Epithelial cell of esophagus (primary cell): Measurements from ENCODE around the gene C16orf89.
"Not testable (repeated sequence)": the region's sequence is repeated elsewhere in the genome, so short reads cannot be mapped to it uniquely, and the experiment has no call there.

Experiments
- DNase-seq: peaks from one replicate; pipeline ENCODE4 v3.0.0; 2010; ENCODE audit warnings: low read depth
- H3K4me3 ChIP-seq: 2 replicates; pipeline ENCODE4 v1.5.1; 2011; ENCODE audit warnings: mild to moderate bottlenecking, low read length, control low read depth
- CTCF ChIP-seq: IDR thresholded peaks from 2 replicates; pipeline ENCODE4 v1.5.1; 2011; ENCODE audit warnings: low read depth, mild to moderate bottlenecking, low read length, control low read depth, inconsistent platforms; ENCODE audit not compliant: insufficient read depth; ENCODE audit errors: missing control alignments

The C16orf89 gene

GRCh38 chr16:5089911-5090555 lies 24.3 kb upstream of the C16orf89 start:
- not testable (repeated sequence) for H3K4me3 ChIP-seq, DNase-seq

GRCh38 chr16:5088936-5089335 lies 23.2 kb upstream of the C16orf89 start:
- not testable (repeated sequence) for DNase-seq, H3K4me3 ChIP-seq

- DNase-seq, result not testable (repeated sequence)
Observed at GRCh38 chr16:5088086-5088790, 22.5 kb upstream of the C16orf89 start.

GRCh38 chr16:5085716-5086115 lies 20.0 kb upstream of the C16orf89 start:
- DNase-seq, result not testable (repeated sequence)

More at GRCh38 chr16:5088086-5088790, 22.5 kb upstream of the C16orf89 start:
- not testable (repeated sequence) for H3K4me3 ChIP-seq

GRCh38 chr16:5084802-5085201 lies 19.0 kb upstream of the C16orf89 start:
- peak; percentile 66 for TF ChIP-seq CTCF
- DNase-seq, result peak; percentile 59
- not testable (repeated sequence) for H3K4me3 ChIP-seq

More at GRCh38 chr16:5085716-5086115, 20.0 kb upstream of the C16orf89 start:
- H3K4me3 ChIP-seq, result not testable (repeated sequence)

GRCh38 chr16:5084099-5084731 lies 18.5 kb upstream of the C16orf89 start:
- not testable (repeated sequence) for H3K4me3 ChIP-seq, DNase-seq

GRCh38 chr16:5083646-5084045 lies 17.9 kb upstream of the C16orf89 start:
- H3K4me3 ChIP-seq, result not testable (repeated sequence)

GRCh38 chr16:5080996-5081395 lies 15.2 kb upstream of the C16orf89 start:
- not testable (repeated sequence) for DNase-seq, H3K4me3 ChIP-seq

More at GRCh38 chr16:5083646-5084045, 17.9 kb upstream of the C16orf89 start:
- not testable (repeated sequence) for DNase-seq

- not testable (repeated sequence) for H3K4me3 ChIP-seq, DNase-seq
Observed at GRCh38 chr16:5080461-5080860, 14.7 kb upstream of the C16orf89 start.

- TF ChIP-seq CTCF, result no peak
- no peak for DNase-seq
- no peak overlapping the region for H3K4me3 ChIP-seq
Observed at GRCh38 chr16:5078626-5079025, 12.9 kb upstream of the C16orf89 start.

- no peak for TF ChIP-seq CTCF
- no peak overlapping the region for H3K4me3 ChIP-seq
- no peak for DNase-seq
Observed at GRCh38 chr16:5077304-5077703, 11.5 kb upstream of the C16orf89 start.
